Measurements from ENCODE around the gene ITGB3.
A peak's percentile ranks its signal among the peaks of the same experiment; 100 is the strongest.

The ITGB3 gene

DNA sequence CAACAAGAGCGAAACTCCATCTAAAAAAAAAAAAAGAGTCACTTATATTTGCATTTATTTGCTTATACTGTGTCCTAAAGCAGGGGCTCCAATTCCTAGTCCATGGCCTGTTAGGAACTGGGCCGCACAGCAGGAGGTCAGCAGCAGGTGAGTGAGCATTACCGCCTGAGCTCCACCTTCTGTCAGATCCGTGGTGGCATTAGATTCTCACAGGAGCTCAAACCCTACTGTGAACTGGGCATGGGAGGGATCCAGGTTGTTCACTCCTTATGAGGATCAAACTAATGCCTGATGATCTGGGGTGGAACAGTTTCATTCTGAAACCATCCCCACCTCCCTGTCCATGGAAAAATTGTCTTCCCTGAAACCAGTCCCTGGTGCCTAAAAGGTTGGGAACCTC lies 24.9 kb downstream of the ITGB3 start:
- no peak for DNase-seq

GRCh38 chr17:47279062-47279801 lies 25.6 kb downstream of the ITGB3 start:
- DNase-seq, result no peak

- no peak for DNase-seq
Observed at GRCh38 chr17:47280072-47280811, 26.6 kb downstream of the ITGB3 start.

- no peak for DNase-seq
Observed at GRCh38 chr17:47281216-47281615, 27.6 kb downstream of the ITGB3 start.

- no peak for DNase-seq
Observed at GRCh38 chr17:47285003-47285402, 31.4 kb downstream of the ITGB3 start.

- no peak for DNase-seq
Observed at GRCh38 chr17:47286198-47286914, 32.7 kb downstream of the ITGB3 start.

DNA sequence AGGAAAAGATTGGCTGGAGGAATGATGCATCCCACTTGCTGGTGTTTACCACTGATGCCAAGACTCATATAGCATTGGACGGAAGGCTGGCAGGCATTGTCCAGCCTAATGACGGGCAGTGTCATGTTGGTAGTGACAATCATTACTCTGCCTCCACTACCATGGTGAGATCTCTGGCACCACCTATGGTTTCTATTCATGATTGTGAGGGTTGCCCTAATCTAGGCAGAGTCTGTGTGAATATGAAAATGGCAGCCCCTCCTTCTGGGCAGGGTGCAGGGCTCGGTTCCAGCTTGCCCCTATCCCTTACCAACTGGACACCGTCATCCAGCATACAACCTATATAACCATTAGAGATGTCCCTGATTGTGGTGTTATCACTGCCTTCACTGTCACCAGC lies 33.4 kb downstream of the ITGB3 start:
- DNase-seq, result no peak

- no peak for DNase-seq
Observed at GRCh38 chr17:47287639-47288038, 34.0 kb downstream of the ITGB3 start.

DNA sequence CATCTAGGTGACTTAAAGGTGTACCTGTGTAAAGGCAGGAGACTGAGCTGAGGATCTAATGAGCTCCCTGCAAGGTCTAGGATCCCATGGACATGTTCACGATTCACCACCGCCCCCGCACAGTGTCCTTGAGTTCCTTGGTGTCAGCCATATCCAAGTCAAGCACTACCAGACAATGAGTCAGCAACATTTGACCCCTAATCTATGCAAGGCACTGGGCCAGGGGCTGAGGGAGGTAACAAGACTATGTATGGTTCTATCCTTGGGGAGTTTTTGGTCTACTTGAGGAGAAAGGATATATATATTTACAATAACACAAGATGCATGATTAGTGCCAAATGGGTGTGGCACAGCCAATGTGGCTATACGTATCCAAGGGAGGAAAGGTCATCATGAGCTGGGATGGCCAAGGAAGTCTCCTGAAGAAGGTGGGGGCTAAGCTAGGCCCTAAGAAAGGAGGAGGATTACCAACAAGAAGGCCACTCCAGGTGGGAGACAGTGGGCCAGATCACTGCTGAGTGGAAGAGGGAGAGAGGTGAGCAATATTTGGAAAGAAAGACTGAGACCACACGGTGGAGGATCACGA lies 35.0 kb downstream of the ITGB3 start:
- no peak for DNase-seq

GRCh38 chr17:47289302-47289701 lies 35.7 kb downstream of the ITGB3 start:
- DNase-seq, result no peak

DNA sequence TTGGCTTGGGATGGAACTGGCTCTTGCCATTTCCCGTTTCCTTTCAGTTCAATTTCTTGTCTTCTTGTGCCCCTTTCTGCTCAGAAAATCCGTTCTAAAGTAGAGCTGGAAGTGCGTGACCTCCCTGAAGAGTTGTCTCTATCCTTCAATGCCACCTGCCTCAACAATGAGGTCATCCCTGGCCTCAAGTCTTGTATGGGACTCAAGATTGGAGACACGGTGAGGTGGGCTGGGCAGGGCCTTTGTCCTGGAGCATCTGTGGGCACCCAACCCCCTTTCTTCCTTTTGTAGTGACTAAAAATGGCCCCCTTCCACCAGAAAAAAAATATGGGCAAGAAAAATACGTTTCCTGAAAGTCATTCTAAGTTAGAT lies 37.2 kb downstream of the ITGB3 start:
- DNase-seq, result no peak

GRCh38 chr17:47291242-47291873 lies 37.7 kb downstream of the ITGB3 start:
- no peak for DNase-seq

DNA sequence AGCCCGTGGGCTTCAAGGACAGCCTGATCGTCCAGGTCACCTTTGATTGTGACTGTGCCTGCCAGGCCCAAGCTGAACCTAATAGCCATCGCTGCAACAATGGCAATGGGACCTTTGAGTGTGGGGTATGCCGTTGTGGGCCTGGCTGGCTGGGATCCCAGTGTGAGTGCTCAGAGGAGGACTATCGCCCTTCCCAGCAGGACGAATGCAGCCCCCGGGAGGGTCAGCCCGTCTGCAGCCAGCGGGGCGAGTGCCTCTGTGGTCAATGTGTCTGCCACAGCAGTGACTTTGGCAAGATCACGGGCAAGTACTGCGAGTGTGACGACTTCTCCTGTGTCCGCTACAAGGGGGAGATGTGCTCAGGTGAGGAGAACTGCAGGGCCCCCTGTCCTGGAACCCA lies 38.6 kb downstream of the ITGB3 start:
- DNase-seq, result no peak

- DNase-seq, result no peak
Observed at GRCh38 chr17:47295037-47295873, 41.6 kb downstream of the ITGB3 start.

DNA sequence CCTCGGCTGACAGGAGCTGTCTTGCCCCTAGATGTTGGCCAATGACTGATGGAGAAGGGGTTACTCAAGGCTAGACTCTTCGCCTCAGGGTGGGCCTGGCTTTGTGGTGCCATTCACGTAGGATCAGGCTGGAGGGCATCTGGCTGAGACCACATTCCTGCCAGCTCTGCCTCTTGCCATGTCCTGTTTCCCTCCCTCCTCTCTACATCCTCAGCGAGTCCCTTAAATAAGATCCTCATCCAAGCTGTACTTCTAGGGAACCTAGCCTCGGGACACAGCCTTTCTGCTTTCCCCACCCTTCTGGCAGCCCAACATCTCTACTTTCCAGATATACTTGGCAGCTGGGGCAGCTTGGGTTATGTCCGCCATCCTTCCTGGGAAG lies 42.2 kb downstream of the ITGB3 start:
- no peak for DNase-seq

- no peak for DNase-seq
Observed at GRCh38 chr17:47297661-47298400, 44.2 kb downstream of the ITGB3 start.

DNA sequence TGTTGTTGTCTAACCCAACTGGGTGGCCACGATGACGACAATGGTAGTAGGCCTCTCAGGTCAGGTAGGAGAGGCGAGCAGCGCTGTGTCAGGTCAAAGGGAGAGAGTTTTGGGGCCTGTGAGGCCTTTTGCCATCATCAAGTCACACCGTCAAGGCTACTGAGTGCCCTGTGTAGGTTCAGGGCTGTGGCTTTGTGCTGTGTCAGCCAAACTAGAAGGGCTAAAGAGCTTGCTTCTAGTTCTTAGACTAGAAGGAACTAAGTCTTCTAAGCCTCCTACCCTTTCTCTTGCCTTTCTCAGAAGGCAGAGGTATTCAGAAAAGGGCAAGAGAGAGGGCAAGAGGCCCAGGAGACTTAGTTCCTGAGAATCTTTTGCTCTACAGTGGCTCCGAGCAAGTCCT lies 45.1 kb downstream of the ITGB3 start:
- DNase-seq, result no peak

DNA sequence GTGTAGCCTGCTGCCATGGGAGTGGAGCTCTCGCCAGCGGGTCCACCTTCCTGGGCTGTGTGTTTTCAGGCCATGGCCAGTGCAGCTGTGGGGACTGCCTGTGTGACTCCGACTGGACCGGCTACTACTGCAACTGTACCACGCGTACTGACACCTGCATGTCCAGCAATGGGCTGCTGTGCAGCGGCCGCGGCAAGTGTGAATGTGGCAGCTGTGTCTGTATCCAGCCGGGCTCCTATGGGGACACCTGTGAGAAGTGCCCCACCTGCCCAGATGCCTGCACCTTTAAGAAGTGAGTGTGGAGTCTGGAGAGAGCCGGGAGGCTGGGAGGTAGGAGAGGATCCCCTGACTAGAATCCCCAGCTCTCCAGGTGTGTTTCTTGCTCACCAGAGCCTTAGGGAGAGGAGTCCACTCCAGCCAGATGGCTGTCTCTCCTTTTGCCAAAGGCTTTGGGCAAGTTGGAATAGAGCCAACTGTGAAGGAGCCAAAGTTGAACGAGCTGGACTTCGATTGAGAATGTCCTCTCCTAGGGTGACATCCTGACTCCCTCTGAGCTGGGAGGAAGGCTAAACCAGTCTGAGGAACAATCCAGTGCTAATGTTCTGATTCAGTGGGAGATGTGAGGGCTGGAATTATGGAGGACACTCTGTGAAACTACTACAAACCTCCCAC lies 45.7 kb downstream of the ITGB3 start:
- no peak for DNase-seq

DNA sequence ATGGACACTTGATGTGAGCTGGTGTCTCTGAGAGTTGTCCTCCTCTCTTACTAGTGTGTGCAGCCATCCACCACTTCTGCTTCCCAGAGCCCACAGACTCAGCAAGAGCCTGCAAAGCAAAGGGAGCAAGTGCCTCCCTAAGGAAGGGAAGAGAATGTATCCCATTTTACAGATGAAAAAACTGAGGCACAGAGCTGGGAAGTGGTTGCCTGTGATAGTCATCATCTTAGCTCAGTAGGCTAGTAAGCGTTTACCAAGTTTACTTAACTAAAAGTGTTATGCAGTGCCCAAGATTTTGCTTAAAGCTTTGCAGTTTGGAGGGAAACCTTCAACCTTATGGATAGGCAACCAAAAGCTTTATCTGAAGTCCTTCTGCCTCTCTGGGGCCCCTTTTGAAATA lies 47.1 kb downstream of the ITGB3 start:
- DNase-seq, result no peak

- peak; percentile 50 for DNase-seq
Observed at GRCh38 chr17:47301161-47301560, 47.5 kb downstream of the ITGB3 start.

DNA sequence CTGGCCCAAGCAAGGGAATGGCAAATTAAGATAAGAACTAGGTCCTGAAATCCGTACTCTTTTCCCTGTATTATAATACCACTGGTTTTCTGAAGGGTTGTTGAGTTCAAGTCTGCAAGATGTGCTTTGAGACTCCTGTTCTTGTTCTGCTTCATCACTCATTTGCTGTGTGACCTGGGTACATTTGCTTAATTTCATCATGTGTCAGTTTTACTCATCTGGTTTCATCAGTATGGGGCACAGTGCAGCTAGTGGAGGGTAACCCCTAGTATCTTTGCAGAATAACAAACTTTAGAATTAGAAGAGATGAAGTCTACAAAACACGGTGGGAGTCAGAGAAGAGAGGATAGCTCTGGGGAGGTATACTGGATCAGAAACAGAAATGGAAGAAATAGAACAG lies 48.2 kb downstream of the ITGB3 start:
- DNase-seq, result no peak
